OCI-LY7 (cell line): ENCODE results near the gene PAN2. TPM values are rescaled to one million over a fixed set of nuclear protein-coding genes. Genes with fewer than 3 reads are reported as not detected.

ENCODE experiments used
- BruUV-seq: library from RNA; stranded (reverse); fragments of 400-500 nt; replicated peaks from 2 replicates; lab custom pipeline; 2021; lab: Mats Ljungman, UMichigan
- CTCF ChIA-PET: fragments of 300-600 bp; sonication (Branson Sonifier 250); formaldehyde crosslinking; loops from one replicate; lab custom pipeline; 2022; ENCODE audit warnings: antibody characterized with exemption; ENCODE audit not compliant: unreplicated experiment; lab: Charles Lee
- POLR2A ChIA-PET: fragments of 300-600 bp; sonication (Branson Sonifier 250); formaldehyde crosslinking; loops from one replicate; lab custom pipeline; 2022; ENCODE audit warnings: antibody characterized with exemption; lab: Charles Lee
- DNase-seq: peaks from one replicate; pipeline ENCODE4 v3.0.0-alpha.2; 2015; ENCODE audit warnings: low spot score
- H2AFZ ChIP-seq: fragments of 200-600 bp; sonication (generic), shearing (Covaris generic); 2 replicates; pipeline ENCODE4 v1.6.1; 2014; ENCODE audit warnings: mild to moderate bottlenecking, antibody characterized with exemption, low read length, moderate library complexity
- H3K27ac ChIP-seq: fragments of 200-600 bp; sonication (generic); 2 replicates; pipeline ENCODE4 v1.5.1; 2014; ENCODE audit warnings: mixed run types, low read depth, mild to moderate bottlenecking, moderate library complexity, low read length, inconsistent platforms; ENCODE audit not compliant: poor library complexity, severe bottlenecking
- H3K36me3 ChIP-seq: fragments of 200-600 bp; sonication (generic); 2 replicates; pipeline ENCODE4 v1.6.1; 2014; ENCODE audit warnings: mild to moderate bottlenecking, antibody characterized with exemption, low read length, moderate library complexity, mixed read lengths; ENCODE audit not compliant: insufficient read depth
- H3K4me1 ChIP-seq: fragments of 200-600 bp; sonication (generic); 2 replicates; pipeline ENCODE4 v1.5.1; 2014; ENCODE audit warnings: mild to moderate bottlenecking, low read length; ENCODE audit not compliant: insufficient read depth, poor library complexity, severe bottlenecking
- H3K4me2 ChIP-seq: fragments of 200-600 bp; sonication (generic); 2 replicates; pipeline ENCODE4 v1.6.1; 2014; ENCODE audit warnings: mild to moderate bottlenecking, low read length
- H3K4me3 ChIP-seq: fragments of 200-600 bp; sonication (generic); 2 replicates; pipeline ENCODE4 v1.5.1; 2014; ENCODE audit warnings: mild to moderate bottlenecking, low read depth, low read length; ENCODE audit not compliant: poor library complexity, severe bottlenecking
- H3K79me2 ChIP-seq: fragments of 200-600 bp; sonication (generic); 2 replicates; pipeline ENCODE4 v1.6.1; 2016; ENCODE audit warnings: low read depth, mild to moderate bottlenecking, low read length, moderate library complexity, mixed read lengths; ENCODE audit not compliant: insufficient read depth
- H3K9me2 ChIP-seq: fragments of 200-600 bp; sonication (generic); 2 replicates; pipeline ENCODE4 v1.6.1; 2016; ENCODE audit warnings: mild to moderate bottlenecking, low read length, mixed read lengths; ENCODE audit not compliant: insufficient read depth
- H3K9me3 ChIP-seq: fragments of 200-600 bp; sonication (generic); 2 replicates; pipeline ENCODE4 v1.6.1; 2014; ENCODE audit warnings: mild to moderate bottlenecking, mixed run types, low read length, mixed read lengths
- H4K20me1 ChIP-seq: fragments of 200-600 bp; sonication (generic); 2 replicates; pipeline ENCODE4 v1.6.1; 2014; ENCODE audit warnings: mild to moderate bottlenecking, antibody characterized with exemption, low read length, moderate library complexity, mixed read lengths; ENCODE audit not compliant: insufficient read depth
- EZH2phosphoT487 ChIP-seq: fragments of 200-600 bp; sonication (generic); IDR thresholded peaks from 2 replicates; pipeline ENCODE4 v1.6.1; 2018; ENCODE audit warnings: low read depth, borderline replicate concordance, mild to moderate bottlenecking, mixed run types, antibody characterized with exemption, low read length, moderate library complexity, mixed read lengths
- intact Hi-C: fragments of 100-400 bp; cut with micrococcal nuclease; formaldehyde crosslinking; loops from one replicate; pipeline ENCODE4 v1.10.0; 2022; ENCODE audit not compliant: unreplicated experiment
- total RNA-seq, 2 experiments: library from RNA; depleted of rRNA in 1 of 2; stranded (reverse); fragments of >200 nt in 1 of 2; shearing (Covaris generic) in 1 of 2; gene quantifications; 2 replicates each; pipeline ENCODE4 v1.2.3, GENCODE V29; 2014 to 2022
- TF ChIP-seq, protein P1 (sequence below): fragments of 200-600 bp; sonication (generic); conservative IDR thresholded peaks from 2 replicates; pipeline ENCODE4 v1.5.1; 2014; ENCODE audit warnings: mild to moderate bottlenecking, antibody characterized with exemption, low read length, moderate library complexity, mixed read lengths

Gene PAN2
- total RNA-seq, 2 experiments from 2014 or later = 106 to 117 TPM

GRCh38 chr12:56358836-56359532 lies 25.2 kb upstream of the PAN2 start:
- peak overlapping the region; percentile 53 for H3K27ac ChIP-seq
- peaks cover 39% of the 10 kb centered on the region for H3K4me1 ChIP-seq
- H2AFZ ChIP-seq = peak overlapping the region; percentile 35; the same call in 1 of the 2 replicates
- peaks cover 29% of the 10 kb centered on the region for H3K79me2 ChIP-seq
- ChIA-PET POLR2A (interaction anchor here (0.5 to 7.6 kb wide), 25 partner anchors 9 to 704 kb away, joined by 3 to 116 read pairs (median 5); partner anchors contain the start of genes CNPY2, IL23A, PAN2 and TIMELESS), CTCF (interaction anchor here (1.1 to 3.1 kb wide), 3 partner anchors 20 to 105 kb away, joined by 4 to 21 read pairs (median 4); partner anchors contain the start of gene IL23A)
- intact Hi-C loops = no loop called here
- H3K36me3 ChIP-seq = peaks cover 24% of the 10 kb centered on the region
- no peaks in the 10 kb centered on the region for H3K9me3 ChIP-seq
- H3K4me3 ChIP-seq = peak overlapping the region; percentile 95
- H3K4me2 ChIP-seq = peak overlapping the region; percentile 91
- BruUV-seq = no TSS peak
- H3K9me2 ChIP-seq = no peaks in the 10 kb centered on the region
- no peak for TF ChIP-seq EZH2phosphoT487
- TF ChIP-seq, protein P1, sequence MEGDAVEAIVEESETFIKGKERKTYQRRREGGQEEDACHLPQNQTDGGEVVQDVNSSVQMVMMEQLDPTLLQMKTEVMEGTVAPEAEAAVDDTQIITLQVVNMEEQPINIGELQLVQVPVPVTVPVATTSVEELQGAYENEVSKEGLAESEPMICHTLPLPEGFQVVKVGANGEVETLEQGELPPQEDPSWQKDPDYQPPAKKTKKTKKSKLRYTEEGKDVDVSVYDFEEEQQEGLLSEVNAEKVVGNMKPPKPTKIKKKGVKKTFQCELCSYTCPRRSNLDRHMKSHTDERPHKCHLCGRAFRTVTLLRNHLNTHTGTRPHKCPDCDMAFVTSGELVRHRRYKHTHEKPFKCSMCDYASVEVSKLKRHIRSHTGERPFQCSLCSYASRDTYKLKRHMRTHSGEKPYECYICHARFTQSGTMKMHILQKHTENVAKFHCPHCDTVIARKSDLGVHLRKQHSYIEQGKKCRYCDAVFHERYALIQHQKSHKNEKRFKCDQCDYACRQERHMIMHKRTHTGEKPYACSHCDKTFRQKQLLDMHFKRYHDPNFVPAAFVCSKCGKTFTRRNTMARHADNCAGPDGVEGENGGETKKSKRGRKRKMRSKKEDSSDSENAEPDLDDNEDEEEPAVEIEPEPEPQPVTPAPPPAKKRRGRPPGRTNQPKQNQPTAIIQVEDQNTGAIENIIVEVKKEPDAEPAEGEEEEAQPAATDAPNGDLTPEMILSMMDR = no peak
- peak; percentile 40 for DNase-seq
- no peaks in the 10 kb centered on the region for H4K20me1 ChIP-seq

- POLR2A ChIA-PET = interaction anchor here (0.6 to 6.5 kb wide), 7 partner anchors 8 to 368 kb away, joined by 3 to 47 read pairs (median 4); partner anchors contain the start of genes IL23A and STAT2
- no peak for DNase-seq
- BruUV-seq = no TSS peak
- no peaks in the 10 kb centered on the region for H4K20me1 ChIP-seq
- peaks cover 94% of the 10 kb centered on the region for H3K36me3 ChIP-seq
- H3K4me2 ChIP-seq = no peak overlapping the region
- H3K79me2 ChIP-seq = no peaks in the 10 kb centered on the region
- H3K9me3 ChIP-seq = no peaks in the 10 kb centered on the region
- CTCF ChIA-PET = no interaction called here
- no peaks in the 10 kb centered on the region for H3K4me1 ChIP-seq
- H3K9me2 ChIP-seq = no peaks in the 10 kb centered on the region
- H2AFZ ChIP-seq = no peak overlapping the region
- H3K27ac ChIP-seq = no peak overlapping the region
- intact Hi-C loops = no loop called here
- TF ChIP-seq, protein P1 = no peak
- TF ChIP-seq EZH2phosphoT487 = no peak
- no peak overlapping the region for H3K4me3 ChIP-seq
Observed at GRCh38 chr12:56351325-56351724, 17.5 kb upstream of the PAN2 start.

DNA sequence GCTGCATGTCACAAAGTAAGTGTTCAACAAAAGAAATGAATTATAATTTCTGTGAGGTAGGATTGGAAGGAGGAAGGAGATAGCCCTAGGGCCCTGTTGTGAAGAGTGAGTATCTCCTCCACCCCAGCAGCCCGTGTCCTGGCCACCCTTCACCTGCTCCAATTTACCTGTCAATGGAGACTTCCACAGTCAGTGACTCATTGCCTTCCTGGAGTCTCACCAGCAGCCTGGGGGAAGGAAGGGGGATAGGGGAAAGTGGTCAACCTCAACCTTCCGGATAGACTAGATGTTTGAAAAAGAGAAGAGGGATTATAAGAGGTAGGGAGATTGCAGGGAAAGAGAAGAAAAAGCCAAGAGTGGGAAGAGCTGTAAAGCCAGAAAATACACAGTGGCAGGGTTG lies 16.9 kb upstream of the PAN2 start:
- Histone ChIP-seq H4K20me1 (no peaks in the 10 kb centered on the region), H3K4me2 (no peak overlapping the region), H3K36me3 (peaks cover 94% of the 10 kb centered on the region), H3K9me2 (no peaks in the 10 kb centered on the region), H3K4me1 (no peaks in the 10 kb centered on the region), H3K79me2 (no peaks in the 10 kb centered on the region), H3K4me3 (no peak overlapping the region), H2AFZ (no peak overlapping the region), H3K9me3 (no peaks in the 10 kb centered on the region), H3K27ac (no peak overlapping the region)
- no peak for TF ChIP-seq EZH2phosphoT487
- TF ChIP-seq, protein P1 = no peak
- ChIA-PET POLR2A (interaction anchor here (0.6 to 6.5 kb wide), 7 partner anchors 9 to 369 kb away, joined by 3 to 47 read pairs (median 5); partner anchors contain the start of genes IL23A and STAT2), CTCF (no interaction called here)
- intact Hi-C loops = no loop called here
- no peak for DNase-seq
- no TSS peak for BruUV-seq
